NK-92 treated with Interleukin-12 subunit alpha and Interleukin-12 subunit beta, amount 100 ng/mL, for 24 hours (cell line): ENCODE results near the gene RCSD1.

Experiments
- DNase-seq: peaks from one replicate; lab custom pipeline; 2025; lab: John Stamatoyannopoulos, UW

The RCSD1 gene

GRCh38 chr1:167746988-167747655 is 117.1 kb downstream of the RCSD1 start:
- no peak for DNase-seq

GRCh38 chr1:167747988-167748387 is 118.0 kb downstream of the RCSD1 start:
- no peak for DNase-seq

- no peak for DNase-seq
Observed at GRCh38 chr1:167748906-167749305, 118.9 kb downstream of the RCSD1 start.

GRCh38 chr1:167749741-167750140 is 119.7 kb downstream of the RCSD1 start:
- DNase-seq, result no peak

GRCh38 chr1:167750641-167751040 is 120.6 kb downstream of the RCSD1 start:
- no peak for DNase-seq

GRCh38 chr1:167751676-167752075 is 121.6 kb downstream of the RCSD1 start:
- DNase-seq, result no peak

GRCh38 chr1:167752219-167752985 is 122.4 kb downstream of the RCSD1 start:
- no peak for DNase-seq

- no peak for DNase-seq
Observed at GRCh38 chr1:167755654-167756053, 125.6 kb downstream of the RCSD1 start.
